Measurements from ENCODE around the gene ATP2B2.

- TF ChIP-seq CTCF (IDR thresholded peaks at IDR 0.05) (no peak), EZH2 (IDR thresholded peaks at IDR 0.05; ENCODE audit: borderline replicate concordance, insufficient read depth, low read depth, low read length, poor library complexity, severe bottlenecking) (no peak)
These were observed 11.2 kb downstream of the ATP2B2 start for GRCh38 chr3:10494180-10494579.

Measured in B cell (primary cell).